Hindlimb muscle (tissue), 1 donor: ENCODE data around the gene KIF21B. TPM values are rescaled to one million over a fixed set of nuclear protein-coding genes. Genes with fewer than 3 reads are reported as not detected.
A peak's percentile ranks its signal among the peaks of the same experiment; 100 is the strongest.

Experiments
- DNase-seq: peaks from one replicate; pipeline ENCODE4 v3.0.0-alpha.2; 2013
- polyA plus RNA-seq: library from polyadenylated mRNA; unstranded; fragments of 120-200 nt; gene quantifications from one replicate; pipeline ENCODE4 v1.2.1, GENCODE V29; 2013; ENCODE audit not compliant: insufficient read length

KIF21B gene
- polyA plus RNA-seq, 1 donor, result 1.1 TPM

GRCh38 chr1:200990114-200990513 is 33.4 kb downstream of the KIF21B start:
- DNase-seq, result no peak

GRCh38 chr1:200989337-200989736 is 34.2 kb downstream of the KIF21B start:
- no peak for DNase-seq

DNA sequence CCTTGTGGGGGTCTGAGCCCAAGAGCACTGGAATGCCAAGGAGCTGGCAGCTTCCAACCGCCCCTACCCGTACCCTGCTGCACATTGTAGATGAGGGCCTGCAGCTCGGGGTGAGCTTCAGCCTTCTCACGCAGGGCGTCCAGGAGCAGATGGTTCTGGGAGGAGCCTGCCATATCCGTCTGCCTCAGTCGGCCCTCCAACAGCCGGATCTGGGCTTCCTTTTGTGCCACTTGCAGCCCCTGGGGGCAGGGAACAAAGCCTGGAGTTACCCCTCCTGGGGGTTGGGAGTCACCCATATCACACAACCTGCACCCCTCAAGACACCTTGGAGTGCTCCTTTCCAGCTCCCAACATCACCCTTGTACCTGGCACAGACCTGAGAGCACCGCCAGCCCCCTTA is 34.8 kb downstream of the KIF21B start:
- DNase-seq, result no peak

DNA sequence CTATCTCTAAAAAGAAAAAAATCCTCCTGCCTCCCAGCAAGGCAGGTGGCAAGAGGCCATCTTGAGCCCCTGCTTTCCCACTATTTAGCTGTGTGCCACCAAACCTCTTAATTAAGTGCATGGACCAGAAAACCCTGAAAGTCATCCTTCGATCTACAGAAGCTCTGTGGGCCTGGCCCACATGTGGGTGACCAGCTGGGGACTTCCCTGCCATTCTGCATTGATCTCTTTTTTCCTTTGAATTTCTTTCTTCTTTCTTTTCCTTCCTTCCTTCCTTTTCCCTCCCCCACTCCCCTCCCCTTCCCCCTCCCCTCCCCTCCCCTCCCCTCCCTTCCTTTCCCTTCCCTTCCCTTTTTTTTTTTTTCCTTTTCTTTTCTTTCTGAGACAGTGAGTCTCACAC is 38.0 kb downstream of the KIF21B start:
- DNase-seq, result no peak

- DNase-seq, result no peak
Observed at GRCh38 chr1:200983035-200983561, 40.4 kb downstream of the KIF21B start.

DNA sequence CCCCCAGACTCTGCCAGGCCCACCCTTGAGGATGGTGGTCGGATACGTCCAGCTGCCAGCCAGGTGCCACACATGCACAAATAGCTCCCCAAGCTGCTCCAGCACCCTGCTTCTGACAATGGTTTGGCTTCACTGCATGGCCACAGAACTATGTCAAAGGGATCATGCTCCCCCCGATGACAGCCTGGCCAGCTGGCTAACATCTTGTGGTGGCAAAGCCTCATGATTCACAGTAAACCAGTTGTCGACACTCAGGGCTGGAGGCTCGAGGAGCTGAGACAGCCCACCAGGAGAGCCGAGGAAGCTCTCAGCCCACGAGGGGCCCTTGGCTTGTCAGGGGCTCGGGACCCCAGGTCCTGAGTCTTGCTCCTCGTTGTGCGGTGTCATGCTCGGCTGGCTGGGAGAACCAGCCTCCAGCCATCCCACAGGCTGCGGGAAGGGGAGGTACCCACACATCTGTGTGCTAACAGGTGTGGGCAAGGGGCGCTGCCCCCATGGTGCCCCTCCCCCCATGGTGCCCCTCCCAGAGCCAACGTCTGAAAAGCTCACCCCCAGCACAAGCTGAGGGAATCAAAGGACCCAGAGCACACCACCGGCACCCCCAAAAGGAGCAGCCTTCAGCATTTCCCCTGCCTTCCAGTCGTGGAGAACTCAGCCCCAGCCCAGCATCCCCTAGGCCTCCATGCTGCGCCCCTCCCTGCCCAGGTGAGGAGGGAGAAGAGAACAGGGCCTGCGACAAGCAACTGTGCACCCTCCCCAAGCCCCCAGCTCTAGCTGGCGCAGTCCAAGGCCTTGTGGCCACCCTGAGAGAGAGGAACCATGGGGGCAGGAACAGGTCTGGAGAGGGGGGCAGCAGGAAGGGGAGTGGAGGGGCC is 41.2 kb downstream of the KIF21B start:
- no peak for DNase-seq

DNA sequence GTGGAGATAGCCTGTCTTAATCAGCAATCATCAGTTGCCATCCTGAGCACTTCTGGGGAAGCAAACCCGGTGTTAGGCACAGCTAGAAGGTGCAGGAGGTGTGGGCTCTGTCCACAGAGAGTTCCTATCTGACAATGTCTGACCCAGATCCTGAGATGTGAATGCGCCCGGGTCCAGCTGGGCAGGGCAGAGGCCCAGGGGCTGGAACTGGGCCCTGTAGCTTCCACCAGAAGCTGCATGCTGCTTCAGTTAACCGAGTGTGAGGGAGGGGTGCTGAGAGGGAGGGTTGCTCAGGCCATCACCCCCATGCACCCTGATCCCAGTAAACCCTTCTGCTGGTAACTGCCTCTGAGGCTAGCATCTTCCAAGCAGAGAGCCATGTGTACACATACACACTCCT is 42.2 kb downstream of the KIF21B start:
- no peak for DNase-seq

- DNase-seq, result no peak
Observed at GRCh38 chr1:200980873-200981272, 42.6 kb downstream of the KIF21B start.

GRCh38 chr1:200980452-200980772 is 43.1 kb downstream of the KIF21B start:
- DNase-seq, result no peak

DNA sequence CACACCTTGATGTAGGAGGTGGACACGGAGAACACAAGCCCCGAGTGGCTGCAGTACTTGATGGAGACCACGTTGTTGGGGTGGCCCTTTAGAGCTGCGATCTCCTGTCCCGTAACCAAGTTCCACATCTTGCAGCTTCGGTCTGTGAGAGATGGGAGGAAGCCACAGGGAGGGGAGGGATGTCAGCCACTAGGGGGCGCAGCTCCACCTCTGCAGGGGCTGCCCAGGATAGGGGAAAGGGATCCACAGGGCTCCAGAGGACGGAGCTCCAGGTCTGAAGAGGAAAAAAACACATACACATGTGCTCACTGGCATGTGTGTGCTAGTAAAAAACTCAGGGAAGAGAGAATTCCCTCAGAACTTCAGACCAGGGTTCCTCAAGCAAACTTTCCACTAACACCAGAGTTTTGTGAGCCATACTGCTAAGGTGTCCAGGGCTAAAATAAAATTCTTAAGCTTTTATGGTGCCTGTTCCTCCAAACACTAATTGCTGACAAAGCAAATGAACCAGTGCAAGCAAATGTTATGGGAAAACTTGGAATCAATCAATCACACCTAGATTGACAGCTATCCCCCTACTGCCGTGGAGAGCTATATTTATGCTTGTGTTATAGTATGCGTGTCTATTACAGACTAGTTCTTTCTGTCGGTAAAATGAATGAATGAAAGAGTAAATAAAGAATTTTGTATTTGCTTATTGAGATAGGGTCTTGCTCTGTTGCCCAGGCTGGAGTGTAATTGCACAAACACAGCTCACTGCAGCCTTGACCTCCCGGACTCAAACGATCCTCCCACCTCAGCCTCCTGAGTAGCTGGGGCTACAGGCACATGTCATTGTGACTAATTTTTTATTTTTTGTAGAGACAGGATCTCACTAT is 43.7 kb downstream of the KIF21B start:
- no peak for DNase-seq

DNA sequence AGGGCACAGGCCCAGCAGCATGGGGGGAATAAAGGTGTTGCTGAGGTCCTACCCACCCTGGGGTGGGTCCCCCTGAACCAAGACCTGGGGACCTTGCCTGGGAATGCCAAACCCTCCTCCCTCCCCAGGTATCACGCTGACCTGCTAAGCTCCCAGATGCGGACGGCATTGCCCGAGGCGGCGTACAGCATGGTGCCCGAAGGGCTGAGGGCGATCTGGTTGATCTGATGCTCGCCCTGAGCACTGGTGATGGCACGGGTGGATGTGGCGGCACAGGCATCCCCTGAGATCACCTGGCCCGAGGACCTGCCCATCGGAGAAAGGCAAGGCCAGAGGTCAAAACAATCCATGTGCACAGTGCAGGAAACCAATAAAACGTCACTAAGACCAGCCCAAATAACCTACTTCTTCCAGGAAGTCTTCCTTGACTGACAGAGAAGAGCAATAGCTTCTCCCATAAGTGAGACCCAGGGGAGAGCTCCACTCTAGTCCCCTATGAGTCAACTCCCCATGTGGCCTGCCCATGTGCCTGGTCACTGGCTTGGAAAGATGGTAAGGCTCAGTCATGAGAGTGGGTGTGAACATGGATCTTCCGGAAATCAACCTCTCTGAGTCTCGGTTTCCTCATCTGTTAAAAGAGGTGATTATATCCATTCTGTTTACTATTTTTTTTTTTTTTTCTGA is 46.3 kb downstream of the KIF21B start:
- DNase-seq, result no peak

- no peak for DNase-seq
Observed at GRCh38 chr1:200976634-200977033, 46.9 kb downstream of the KIF21B start.

GRCh38 chr1:200975458-200975857 is 48.1 kb downstream of the KIF21B start:
- no peak for DNase-seq

GRCh38 chr1:200974711-200975110 is 48.8 kb downstream of the KIF21B start:
- DNase-seq, result no peak

DNA sequence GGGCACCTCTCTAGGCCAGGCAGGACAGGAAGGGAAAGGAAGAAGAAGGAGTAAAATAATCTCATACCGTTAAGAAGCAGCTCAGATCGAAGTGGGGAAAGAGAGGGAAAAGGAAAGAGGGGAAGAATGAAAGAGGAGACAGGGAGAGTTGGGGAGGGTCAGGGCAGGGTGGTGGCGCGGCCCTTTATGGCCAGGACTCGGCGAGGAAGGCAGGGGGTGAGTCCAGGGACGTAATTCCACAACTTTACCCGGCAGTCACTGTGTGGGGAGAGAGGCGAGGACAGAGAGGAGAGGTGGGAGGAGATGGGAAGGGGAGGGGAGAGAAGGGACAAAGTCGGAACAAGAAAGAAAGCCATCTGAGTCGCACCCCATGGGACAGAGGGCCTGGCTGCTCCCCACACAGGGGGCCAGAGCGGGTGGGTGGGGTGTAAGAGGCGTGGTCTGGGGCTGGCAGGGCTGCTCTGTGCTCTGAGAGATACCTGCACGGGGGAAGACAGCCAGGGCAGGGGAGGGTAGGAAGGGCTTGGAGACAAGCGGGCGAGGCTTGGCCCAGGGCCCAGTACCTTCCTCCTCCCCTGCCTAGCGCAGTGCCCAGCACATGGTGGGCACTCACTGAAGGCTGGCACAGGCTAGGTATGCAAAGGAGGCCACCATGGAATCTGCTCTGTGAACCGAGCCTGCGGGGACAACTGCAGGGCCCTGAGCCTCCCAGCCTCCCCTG is 49.4 kb downstream of the KIF21B start:
- no peak for DNase-seq

- DNase-seq, result no peak
Observed at GRCh38 chr1:200972985-200973742, 50.4 kb downstream of the KIF21B start.

DNA sequence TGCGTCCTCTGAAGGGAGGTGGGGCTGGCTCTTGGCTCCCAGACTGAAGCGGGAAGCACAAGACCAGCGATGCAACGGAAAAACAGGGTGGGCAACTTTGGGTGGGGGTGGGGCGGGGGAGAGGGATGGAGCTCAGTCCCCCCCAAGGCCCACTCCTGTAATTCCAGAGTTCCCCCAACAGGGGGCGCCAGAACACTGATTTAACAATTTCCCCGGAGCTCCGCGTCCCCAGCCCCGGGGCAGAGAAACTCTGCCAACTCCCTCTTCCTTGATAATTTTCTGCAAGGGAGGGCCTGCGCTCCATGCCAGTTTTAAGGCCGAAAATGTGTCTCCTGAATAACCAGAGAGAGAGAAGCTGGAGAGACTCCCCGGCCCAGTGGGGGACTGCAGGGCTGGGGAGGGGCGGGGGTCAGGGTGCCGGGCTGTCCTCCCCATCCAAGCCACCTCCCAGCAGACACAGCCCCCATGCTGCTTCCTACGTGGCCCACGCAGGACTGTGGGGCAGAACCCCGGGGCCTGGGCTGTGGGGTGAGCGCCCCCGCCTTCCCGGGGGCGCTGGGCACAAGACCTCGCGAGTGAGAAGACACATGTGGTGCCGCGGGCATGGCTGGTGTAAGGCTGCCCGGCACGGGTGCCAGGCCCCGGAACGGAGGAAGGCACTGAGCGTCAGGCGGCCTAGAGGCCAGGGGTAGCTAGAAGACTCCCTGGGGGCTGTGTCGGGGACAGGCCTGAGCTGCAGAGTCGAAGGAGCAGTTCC is 51.4 kb downstream of the KIF21B start:
- peak; percentile 64 for DNase-seq

GRCh38 chr1:200971428-200971903 is 52.0 kb downstream of the KIF21B start:
- DNase-seq, result no peak

- no peak for DNase-seq
Observed at GRCh38 chr1:200970771-200971427, 52.6 kb downstream of the KIF21B start.
